BLaER1 (cell line): ENCODE measurements around the gene ZNF575.
"Not testable (repeated sequence)": the region's sequence is repeated elsewhere in the genome, so short reads cannot be mapped to it uniquely, and the experiment has no call there.

Experiments
- H3K27ac ChIP-seq: shearing (Covaris generic); formaldehyde crosslinking; 2 replicates; pipeline ENCODE4 v1.8.1; 2022
- H3K27me3 ChIP-seq: shearing (Covaris generic); formaldehyde crosslinking; 2 replicates; pipeline ENCODE4 v1.8.1; 2022
- H3K36me3 ChIP-seq: shearing (Covaris generic); formaldehyde crosslinking; 2 replicates; pipeline ENCODE4 v1.8.1; 2022
- H3K4me1 ChIP-seq: shearing (Covaris generic); formaldehyde crosslinking; 2 replicates; pipeline ENCODE4 v1.8.1; 2022
- H3K4me2 ChIP-seq: shearing (Covaris generic); formaldehyde crosslinking; 2 replicates; pipeline ENCODE4 v1.8.1; 2022
- H3K4me3 ChIP-seq: shearing (Covaris generic); formaldehyde crosslinking; 2 replicates; pipeline ENCODE4 v1.8.1; 2022
- H3K9ac ChIP-seq: shearing (Covaris generic); formaldehyde crosslinking; 2 replicates; pipeline ENCODE4 v1.8.1; 2022
- H3K9me3 ChIP-seq: shearing (Covaris generic); formaldehyde crosslinking; 2 replicates; pipeline ENCODE4 v1.8.1; 2022
- H4K20me1 ChIP-seq: shearing (Covaris generic); formaldehyde crosslinking; 2 replicates; pipeline ENCODE4 v1.8.1; 2022
- Cebpa-rat ChIP-seq: shearing (Covaris generic); IDR thresholded peaks from 2 replicates; pipeline ENCODE4 v1.8.1; 2022

Gene ZNF575

DNA sequence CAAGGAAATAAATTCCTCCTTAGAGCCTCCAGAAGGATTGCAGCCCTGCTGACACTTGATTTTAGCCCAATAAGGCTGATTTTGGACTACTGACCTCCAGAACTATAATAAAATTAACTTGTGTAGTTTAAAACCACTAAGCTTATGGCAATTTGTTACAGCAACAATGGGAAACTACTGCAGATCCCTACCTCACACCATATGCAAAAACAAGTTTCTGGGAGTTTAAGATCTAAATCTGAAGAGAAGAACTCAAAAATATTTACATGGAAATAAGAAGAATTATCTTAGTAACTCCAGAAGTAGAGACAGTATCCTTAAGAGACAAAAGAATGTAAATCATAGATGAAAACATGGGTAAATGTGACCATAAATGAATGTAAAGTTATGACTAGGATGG is 5.9 kb downstream of the ZNF575 start:
- Histone ChIP-seq H3K9me3 (peaks cover 21% of the 10 kb centered on the region), H3K27ac (no peak overlapping the region), H3K4me1 (peaks cover 12% of the 10 kb centered on the region), H4K20me1 (no peaks in the 10 kb centered on the region), H3K4me3 (no peak overlapping the region), H3K36me3 (peaks cover 78% of the 10 kb centered on the region), H3K9ac (no peak overlapping the region), H3K27me3 (no peaks in the 10 kb centered on the region), H3K4me2 (no peak overlapping the region)
- no peak for TF ChIP-seq Cebpa-rat

DNA sequence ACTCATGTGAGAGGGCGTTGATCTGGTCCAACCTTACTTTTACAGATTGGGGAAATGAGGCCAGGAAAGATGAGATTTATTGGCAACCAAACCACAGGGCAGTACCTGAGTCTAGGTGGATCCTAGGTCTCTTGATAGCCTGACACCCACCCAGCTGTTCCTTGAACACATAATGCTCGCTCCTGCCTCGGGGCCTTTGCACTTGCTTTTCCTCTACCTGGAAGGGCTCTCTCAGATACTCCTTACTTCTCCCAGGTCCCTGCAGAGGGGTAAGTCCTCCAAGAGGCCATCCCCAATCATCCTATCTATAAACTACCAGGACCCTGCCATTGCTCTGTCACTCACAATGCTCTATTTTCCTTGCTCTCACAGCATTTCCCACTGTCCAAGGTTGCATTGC is 7.4 kb downstream of the ZNF575 start:
- H4K20me1 ChIP-seq = no peaks in the 10 kb centered on the region
- no peak overlapping the region for H3K27ac ChIP-seq
- H3K4me1 ChIP-seq = peaks cover 19% of the 10 kb centered on the region
- TF ChIP-seq Cebpa-rat = no peak
- H3K9me3 ChIP-seq = peaks cover 21% of the 10 kb centered on the region
- peaks cover 92% of the 10 kb centered on the region for H3K36me3 ChIP-seq
- no peak overlapping the region for H3K4me3 ChIP-seq
- no peaks in the 10 kb centered on the region for H3K27me3 ChIP-seq
- no peak overlapping the region for H3K4me2 ChIP-seq
- no peak overlapping the region for H3K9ac ChIP-seq

DNA sequence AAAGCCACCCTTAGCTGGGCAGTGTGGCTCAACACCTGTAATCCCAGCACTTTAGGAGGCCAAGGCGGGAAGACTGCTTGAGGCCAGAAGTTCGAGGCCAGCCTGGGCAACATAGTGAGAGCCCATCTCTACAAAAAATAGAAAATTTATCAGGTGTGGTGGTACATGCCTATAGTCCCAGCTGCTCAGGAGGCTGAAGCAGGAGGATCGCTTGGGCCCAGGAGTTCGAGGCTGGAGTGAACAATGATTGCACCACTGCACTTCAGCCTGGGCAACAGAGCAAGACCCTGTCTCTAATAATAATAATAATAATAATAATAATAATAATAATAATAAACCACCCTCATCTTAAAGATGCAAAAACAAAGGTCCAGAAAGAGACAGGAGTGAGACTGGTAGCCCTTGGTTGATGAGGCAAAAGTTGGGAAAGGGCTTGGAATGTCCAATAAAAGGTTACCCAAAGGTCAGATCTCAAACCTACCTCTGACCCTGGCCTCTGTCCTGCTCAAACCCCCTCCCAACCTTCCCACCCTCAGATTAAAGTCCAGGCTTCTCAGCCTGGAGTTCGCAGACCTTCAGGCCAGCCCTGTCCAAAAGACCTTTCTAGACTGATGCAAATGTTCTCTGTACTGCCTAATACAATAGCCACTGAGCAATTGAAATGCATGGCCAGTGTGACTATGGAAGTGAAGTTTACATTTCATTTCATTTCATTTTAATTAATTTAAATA is 9.1 kb downstream of the ZNF575 start:
- Histone ChIP-seq H3K4me2 (no peak overlapping the region), H3K27me3 (no peaks in the 10 kb centered on the region), H3K27ac (no peak overlapping the region), H4K20me1 (no peaks in the 10 kb centered on the region), H3K36me3 (peaks cover 97% of the 10 kb centered on the region), H3K9me3 (peaks cover 21% of the 10 kb centered on the region), H3K4me3 (no peak overlapping the region), H3K9ac (no peak overlapping the region), H3K4me1 (peaks cover 25% of the 10 kb centered on the region)
- no peak for TF ChIP-seq Cebpa-rat

DNA sequence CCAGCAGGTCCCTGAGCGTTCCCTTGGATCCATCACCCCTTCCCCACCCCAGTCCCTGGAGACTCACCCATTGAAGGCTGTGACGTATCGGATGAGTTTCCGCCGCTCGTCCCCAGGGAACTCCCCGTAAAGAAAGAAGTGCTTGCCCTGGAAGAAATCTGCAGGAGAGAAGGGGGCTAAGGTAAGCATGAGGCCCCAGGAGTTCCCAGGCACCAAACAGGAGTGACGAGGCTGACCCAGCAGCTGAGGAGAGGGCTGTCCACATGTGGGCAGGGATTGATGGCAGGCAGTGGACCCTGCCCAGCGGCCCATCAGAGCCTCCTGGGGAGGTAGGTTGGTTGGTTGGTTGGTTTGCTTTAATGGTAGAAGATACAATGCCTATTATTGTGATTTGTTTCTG is 11.1 kb downstream of the ZNF575 start:
- Histone ChIP-seq H3K27me3 (no peaks in the 10 kb centered on the region), H3K4me2 (peak overlapping the region; percentile 68), H4K20me1 (no peaks in the 10 kb centered on the region), H3K9me3 (peaks cover 7% of the 10 kb centered on the region), H3K4me3 (no peak overlapping the region), H3K36me3 (peaks cover 86% of the 10 kb centered on the region), H3K4me1 (peaks cover 25% of the 10 kb centered on the region), H3K9ac (no peak overlapping the region), H3K27ac (peak overlapping the region; percentile 51; the same call in 1 of the 2 replicates)
- no peak for TF ChIP-seq Cebpa-rat

DNA sequence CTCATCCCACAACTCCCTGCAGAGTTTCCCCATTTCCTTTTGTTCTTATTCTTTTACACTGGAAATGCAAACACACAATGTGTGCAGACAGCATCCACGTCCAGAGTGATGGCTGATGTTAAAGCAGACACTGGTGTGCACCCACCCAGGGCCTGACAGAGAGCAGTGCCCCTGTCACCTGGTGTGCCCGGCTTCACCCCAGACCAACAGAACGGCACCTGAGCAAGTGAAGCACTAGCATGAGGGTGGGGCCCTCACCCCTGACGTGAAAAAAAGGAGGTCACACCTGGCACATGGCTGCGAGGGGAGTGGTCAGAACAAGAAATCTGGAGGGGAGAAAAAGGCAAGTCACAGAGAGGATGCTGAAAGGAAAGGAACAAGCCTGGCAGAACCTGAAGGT is 12.3 kb downstream of the ZNF575 start:
- no peak overlapping the region for H3K4me3 ChIP-seq
- no peaks in the 10 kb centered on the region for H3K27me3 ChIP-seq
- H4K20me1 ChIP-seq = no peaks in the 10 kb centered on the region
- no peak for TF ChIP-seq Cebpa-rat
- H3K9ac ChIP-seq = peak overlapping the region; percentile 32; the same call in 1 of the 2 replicates
- peak overlapping the region; percentile 68 for H3K4me2 ChIP-seq
- peak overlapping the region; percentile 3; the same call in 1 of the 2 replicates for H3K27ac ChIP-seq
- H3K36me3 ChIP-seq = peaks cover 86% of the 10 kb centered on the region
- H3K9me3 ChIP-seq = no peaks in the 10 kb centered on the region
- peaks cover 25% of the 10 kb centered on the region for H3K4me1 ChIP-seq

DNA sequence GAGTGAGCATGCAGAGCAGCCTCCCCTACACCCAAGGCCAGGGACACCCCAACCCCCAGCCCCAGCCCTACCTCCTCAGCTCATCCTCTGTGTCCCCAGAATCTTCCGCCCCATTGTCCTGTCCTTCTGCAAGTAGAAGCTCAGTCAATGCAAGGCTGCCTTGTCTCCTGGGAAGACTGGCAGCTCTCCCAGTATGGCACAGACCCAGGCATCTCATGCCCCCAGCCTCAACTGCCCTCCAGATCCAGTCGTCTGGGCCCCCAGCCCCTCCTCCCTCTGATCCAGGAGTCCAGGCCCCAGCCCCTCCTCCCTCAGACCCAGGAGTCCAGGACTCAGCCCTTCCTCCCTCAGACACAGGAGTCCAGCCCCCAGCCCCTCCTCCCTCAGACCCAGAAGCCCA is 13.0 kb downstream of the ZNF575 start:
- no peaks in the 10 kb centered on the region for H3K9me3 ChIP-seq
- peak overlapping the region; percentile 32; the same call in 1 of the 2 replicates for H3K9ac ChIP-seq
- no peak for TF ChIP-seq Cebpa-rat
- no peaks in the 10 kb centered on the region for H3K27me3 ChIP-seq
- peaks cover 25% of the 10 kb centered on the region for H3K4me1 ChIP-seq
- peaks cover 86% of the 10 kb centered on the region for H3K36me3 ChIP-seq
- H3K27ac ChIP-seq = peak overlapping the region; percentile 3; the same call in 1 of the 2 replicates
- H3K4me2 ChIP-seq = peak overlapping the region; percentile 68
- H3K4me3 ChIP-seq = no peak overlapping the region
- no peaks in the 10 kb centered on the region for H4K20me1 ChIP-seq

DNA sequence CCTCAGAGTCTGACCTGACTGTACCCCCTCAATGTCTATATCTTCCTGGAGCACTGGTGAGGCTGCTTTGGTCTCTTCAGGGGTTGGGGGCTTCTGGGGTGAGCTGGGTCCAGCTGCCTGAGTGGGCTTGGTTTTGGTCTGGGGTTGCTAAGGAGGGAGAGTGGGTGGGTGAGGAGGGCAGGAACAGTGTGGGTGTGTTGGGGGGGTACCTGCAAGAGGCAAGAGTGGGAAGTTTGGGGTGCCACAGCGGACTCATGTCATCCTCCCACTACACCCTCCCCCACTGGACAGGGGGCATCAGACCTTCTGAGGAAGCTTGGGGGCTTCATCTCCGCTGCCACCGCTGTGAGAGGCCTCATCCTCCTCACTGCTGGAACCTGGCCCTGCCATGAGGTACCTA is 13.6 kb downstream of the ZNF575 start:
- Histone ChIP-seq H3K4me1 (peaks cover 25% of the 10 kb centered on the region), H3K4me2 (no peak overlapping the region), H3K9me3 (no peaks in the 10 kb centered on the region), H3K27me3 (no peaks in the 10 kb centered on the region), H3K9ac (no peak overlapping the region), H3K27ac (no peak overlapping the region), H4K20me1 (no peaks in the 10 kb centered on the region), H3K36me3 (peaks cover 86% of the 10 kb centered on the region), H3K4me3 (no peak overlapping the region)
- TF ChIP-seq Cebpa-rat = no peak

DNA sequence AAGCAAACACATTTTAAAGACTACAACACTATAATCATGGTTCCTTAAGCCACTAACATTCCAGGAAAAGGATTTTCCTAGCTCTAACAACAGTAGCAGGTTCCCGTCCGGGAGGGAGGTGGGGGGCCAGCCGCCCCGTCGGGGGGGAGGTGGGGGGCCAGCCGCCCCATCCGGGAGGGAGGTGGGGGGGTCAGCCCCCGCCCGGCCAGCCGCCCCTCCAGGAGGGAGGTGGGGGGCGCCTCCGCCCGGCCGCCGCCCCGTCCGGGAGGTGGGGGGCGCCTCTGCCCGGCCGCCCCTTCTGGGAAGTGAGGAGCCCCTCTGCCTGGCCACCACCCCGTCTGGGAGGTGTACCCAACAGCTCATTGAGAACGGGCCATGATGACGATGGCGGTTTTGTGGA is 14.9 kb downstream of the ZNF575 start:
- H3K9me3 ChIP-seq, H4K20me1 ChIP-seq, H3K4me3 ChIP-seq, H3K4me2 ChIP-seq, H3K9ac ChIP-seq, H3K27ac ChIP-seq, H3K27me3 ChIP-seq: not testable (repeated sequence)
- peaks cover 37% of the 10 kb centered on the region for H3K4me1 ChIP-seq
- peaks cover 83% of the 10 kb centered on the region for H3K36me3 ChIP-seq

DNA sequence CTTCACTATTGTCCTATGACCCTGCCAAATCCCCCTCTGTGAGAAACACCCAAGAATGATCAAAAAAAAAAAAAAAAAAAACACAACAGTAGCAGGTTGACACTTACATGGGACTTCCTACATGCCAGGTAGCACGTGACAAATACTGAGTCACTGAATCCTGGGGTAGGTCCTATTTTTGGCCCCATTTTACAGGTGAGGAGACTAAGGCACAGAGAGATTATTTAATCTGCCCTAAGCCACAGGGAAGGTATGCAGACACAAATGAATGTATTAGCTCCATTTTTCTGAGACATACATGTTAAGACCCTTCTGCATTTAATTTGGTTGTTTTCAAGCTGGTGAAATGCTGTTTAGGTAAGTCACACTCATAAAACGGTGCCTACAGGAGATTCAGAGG is 15.7 kb downstream of the ZNF575 start:
- no peak overlapping the region for H3K9ac ChIP-seq
- H3K36me3 ChIP-seq = peaks cover 83% of the 10 kb centered on the region
- TF ChIP-seq Cebpa-rat = no peak
- no peak overlapping the region for H3K4me2 ChIP-seq
- H3K9me3 ChIP-seq = no peaks in the 10 kb centered on the region
- peaks cover 39% of the 10 kb centered on the region for H3K4me1 ChIP-seq
- H3K27me3 ChIP-seq = no peaks in the 10 kb centered on the region
- H4K20me1 ChIP-seq = no peaks in the 10 kb centered on the region
- H3K4me3 ChIP-seq = no peak overlapping the region
- H3K27ac ChIP-seq = no peak overlapping the region

DNA sequence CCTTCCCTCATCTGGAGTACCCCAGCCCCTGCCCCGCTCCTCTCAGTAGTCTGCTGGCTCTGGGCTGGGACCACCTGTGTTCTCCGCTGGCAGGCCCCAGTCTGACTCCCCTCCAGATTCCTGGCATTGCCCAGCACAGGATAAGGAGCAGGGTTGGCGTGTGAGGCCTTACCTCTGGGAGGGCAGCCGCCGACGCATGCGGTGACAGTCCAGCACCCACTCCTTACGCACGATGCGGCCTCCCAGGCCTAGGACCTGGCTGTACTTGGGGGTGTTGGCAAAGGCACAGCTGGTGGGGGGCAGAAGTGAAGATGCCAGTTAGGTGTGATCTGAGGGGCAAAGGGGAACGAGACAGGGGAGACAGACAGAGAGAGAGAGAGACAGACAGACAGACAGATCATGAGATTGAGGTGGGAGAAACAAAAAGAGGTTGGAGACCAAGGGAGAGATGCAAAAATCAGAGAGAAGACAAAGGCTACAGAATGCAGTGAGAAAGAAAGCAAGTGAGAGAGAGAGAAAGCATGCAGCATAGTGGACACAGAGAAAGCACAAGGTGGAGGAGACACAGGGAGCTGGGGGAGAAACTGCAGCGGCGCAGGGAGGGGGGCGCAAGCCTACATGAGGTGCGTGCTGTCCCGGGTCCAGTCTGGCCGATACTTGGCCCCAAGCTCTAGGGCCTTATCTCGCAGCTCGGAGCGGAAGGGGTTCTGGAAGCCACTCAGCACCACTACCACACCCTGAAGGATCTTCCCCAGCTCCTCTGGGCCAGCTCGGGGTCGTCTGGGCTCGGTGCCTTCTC is 18.6 kb downstream of the ZNF575 start:
- Histone ChIP-seq H3K4me1 (peaks cover 34% of the 10 kb centered on the region), H3K9me3 (no peaks in the 10 kb centered on the region), H3K4me2 (no peak overlapping the region), H3K9ac (peak overlapping the region; percentile 48; the same call in 1 of the 2 replicates), H3K27me3 (no peaks in the 10 kb centered on the region), H3K4me3 (no peak overlapping the region), H3K27ac (peak overlapping the region; percentile 74), H4K20me1 (no peaks in the 10 kb centered on the region), H3K36me3 (peaks cover 82% of the 10 kb centered on the region)
- no peak for TF ChIP-seq Cebpa-rat
